Upper lobe of left lung (tissue), 6 donors: Measurements from ENCODE around the gene ADD1. TPM values are rescaled to one million over a fixed set of nuclear protein-coding genes. Genes with fewer than 3 reads are reported as not detected.
A peak's percentile ranks its signal among the peaks of the same experiment; 100 is the strongest.

Experiments used
- ATAC-seq, 2 donors: fragments of 200-7000 bp; cut with Tn5 transposase; one replicate each; pipeline ENCODE4 v1.9.1; 2022; ENCODE audit warnings: mild to moderate bottlenecking in 2 of 2, moderate library complexity in 2 of 2; ENCODE audit not compliant: low FRiP score in 2 of 2
- DNase-seq, 2 donors: peaks; one replicate each; pipeline ENCODE4 v3.0.0-alpha.2; 2019 to 2020
- H3K27ac ChIP-seq, 4 donors: fragments of 200-600 bp; sonication (generic); one replicate each; pipeline ENCODE4 v1.5.1; 2016 to 2019
- H3K27me3 ChIP-seq, 4 donors: fragments of 200-600 bp; sonication (generic); one replicate each; pipeline ENCODE4 v1.5.1; 2017 to 2019
- H3K36me3 ChIP-seq, 4 donors: fragments of 200-600 bp; sonication (generic); one replicate each; pipeline ENCODE4 v1.5.1; 2016 to 2019
- H3K4me1 ChIP-seq, 4 donors: fragments of 200-600 bp; sonication (generic); one replicate each; pipeline ENCODE4 v1.5.1; 2018 to 2019
- H3K4me3 ChIP-seq, 4 donors: fragments of 200-600 bp; sonication (generic); one replicate each; pipeline ENCODE4 v1.5.1; 2017 to 2019; ENCODE audit warnings: mild to moderate bottlenecking in 2 of 4, moderate library complexity in 1 of 4
- H3K9me3 ChIP-seq, 4 donors: fragments of 200-600 bp; sonication (generic); one replicate each; pipeline ENCODE4 v1.5.1; 2018 to 2019
- EP300 ChIP-seq, 4 donors: sonication (generic); formaldehyde crosslinking; IDR thresholded peaks; one replicate each; pipeline ENCODE4 v1.5.1; 2017; ENCODE audit warnings: antibody characterized with exemption in 4 of 4, control low read depth in 2 of 4
- POLR2A ChIP-seq, 4 donors: fragments of 450-650 bp; IDR thresholded peaks; one replicate each; pipeline ENCODE4 v1.5.1; 2016 to 2017; ENCODE audit warnings: antibody characterized with exemption in 4 of 4, mild to moderate bottlenecking in 2 of 4
- POLR2AphosphoS5 ChIP-seq, 2 donors: sonication (generic); formaldehyde crosslinking; IDR thresholded peaks; one replicate each; pipeline ENCODE4 v1.5.1; 2017; ENCODE audit warnings: antibody characterized with exemption in 2 of 2
- WGBS, 2 donors: methylation state at CpG; one replicate each; pipeline ENCODE4 v1.1.5; 2017 to 2018; 5-methylcytosine and 5-hydroxymethylcytosine counted together
- total RNA-seq, 6 donors: library from RNA; depleted of rRNA in 4 of 6; stranded (reverse); fragments of >200 nt in 4 of 6; gene quantifications; one replicate each; pipeline versions ENCODE4 v1.1.0 to v1.2.1, GENCODE V29; 2016 to 2021
- TF ChIP-seq, protein P1 (sequence below), 6 experiments: fragments of 450-650 bp in 4 of 6; fragments of 200-600 bp in 2 of 6; sonication (generic) in 2 of 6; IDR thresholded peaks; one replicate each; pipeline ENCODE4 v1.5.1; 2016 to 2019; ENCODE audit warnings: antibody characterized with exemption in 6 of 6
- donor health status: DM: no; HTN: no; CAD: no; lungs with moderate emphysema.
- donor health status: DM: no; HTN: yes; CAD: no; lungs with severe emphysema.

ADD1 gene
- total RNA-seq, 6 donors from 2014 or later, result 184 to 651 (median 290) TPM

DNA sequence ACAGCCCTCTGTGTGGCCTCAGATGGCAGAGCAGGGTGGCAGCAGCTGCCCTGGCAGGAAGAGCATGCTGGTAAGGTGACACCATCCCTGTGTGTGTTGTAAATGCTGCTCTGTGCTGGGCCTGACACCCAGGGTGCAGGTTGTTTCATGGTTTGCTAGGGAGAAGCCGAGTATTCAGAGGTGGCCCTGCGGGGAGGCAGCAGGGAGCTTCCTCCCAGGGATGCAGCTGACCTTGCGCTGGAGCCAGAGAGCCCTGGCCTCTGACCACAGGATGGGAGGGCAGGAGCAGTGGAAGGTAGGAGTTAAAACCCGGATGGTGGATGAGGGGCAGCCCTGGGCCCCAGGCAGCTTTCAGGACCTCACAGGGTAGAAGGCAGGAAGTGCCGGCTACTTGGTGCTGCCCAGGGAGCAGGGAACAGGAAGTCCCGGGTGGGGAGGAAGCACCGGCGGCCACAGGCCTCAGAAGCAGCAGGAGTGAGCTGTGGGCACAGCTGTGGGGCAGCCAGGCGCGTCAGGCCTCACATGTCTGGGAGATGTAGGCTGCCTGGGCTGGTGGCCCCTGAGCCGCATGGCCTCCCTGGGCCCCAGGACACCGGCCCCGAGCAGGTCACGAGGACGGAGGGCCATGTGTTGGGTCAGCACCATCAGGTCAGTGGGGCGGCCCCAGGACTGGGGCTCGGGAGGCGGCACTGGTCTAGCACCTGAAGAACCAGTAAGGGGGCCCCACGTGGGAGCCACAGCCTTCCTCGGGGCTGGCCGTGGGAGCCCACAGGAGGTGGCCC lies 31.6 kb upstream of the ADD1 start:
- WGBS, 2 donors, result 8 to 47% methylated on average over 6 to 20 of the region's 21 CpGs
- Histone ChIP-seq H3K27me3 (no peaks in the 10 kb centered on the region), H3K4me3 (peak overlapping the region in 3 of 4 donors; percentile 43 to 62 (median 56)), H3K36me3 (peaks cover 0 to 4% (median 0%) of the 10 kb centered on the region in 4 donors), H3K9me3 (no peaks in the 10 kb centered on the region), H3K27ac (peak overlapping the region; percentile 82 to 92 (median 86)), H3K4me1 (peaks cover 54 to 85% (median 69%) of the 10 kb centered on the region in 4 donors)
- ATAC-seq (peak; percentile 81 to 86), DNase-seq (peak; percentile 88 to 93)
- TF ChIP-seq, protein P1, sequence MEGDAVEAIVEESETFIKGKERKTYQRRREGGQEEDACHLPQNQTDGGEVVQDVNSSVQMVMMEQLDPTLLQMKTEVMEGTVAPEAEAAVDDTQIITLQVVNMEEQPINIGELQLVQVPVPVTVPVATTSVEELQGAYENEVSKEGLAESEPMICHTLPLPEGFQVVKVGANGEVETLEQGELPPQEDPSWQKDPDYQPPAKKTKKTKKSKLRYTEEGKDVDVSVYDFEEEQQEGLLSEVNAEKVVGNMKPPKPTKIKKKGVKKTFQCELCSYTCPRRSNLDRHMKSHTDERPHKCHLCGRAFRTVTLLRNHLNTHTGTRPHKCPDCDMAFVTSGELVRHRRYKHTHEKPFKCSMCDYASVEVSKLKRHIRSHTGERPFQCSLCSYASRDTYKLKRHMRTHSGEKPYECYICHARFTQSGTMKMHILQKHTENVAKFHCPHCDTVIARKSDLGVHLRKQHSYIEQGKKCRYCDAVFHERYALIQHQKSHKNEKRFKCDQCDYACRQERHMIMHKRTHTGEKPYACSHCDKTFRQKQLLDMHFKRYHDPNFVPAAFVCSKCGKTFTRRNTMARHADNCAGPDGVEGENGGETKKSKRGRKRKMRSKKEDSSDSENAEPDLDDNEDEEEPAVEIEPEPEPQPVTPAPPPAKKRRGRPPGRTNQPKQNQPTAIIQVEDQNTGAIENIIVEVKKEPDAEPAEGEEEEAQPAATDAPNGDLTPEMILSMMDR (IDR thresholded peaks at IDR 0.05), result no peak
- peak in 1 of 4 donors; percentile 58 for TF ChIP-seq POLR2A (IDR thresholded peaks at IDR 0.05)
- TF ChIP-seq EP300 (IDR thresholded peaks at IDR 0.05), result peak in 1 of 4 donors; percentile 5
- peak; percentile 62 to 87 for TF ChIP-seq POLR2AphosphoS5 (IDR thresholded peaks at IDR 0.05)

GRCh38 chr4:2812612-2813354 lies 30.9 kb upstream of the ADD1 start:
- DNase-seq (peak in 1 of 2 donors; percentile 74), ATAC-seq (peak in 1 of 2 donors; percentile 13)
- 36 to 39% methylated on average over 12 to 17 of the region's 20 CpGs for WGBS, 2 donors
- no peaks in the 10 kb centered on the region for H3K9me3 ChIP-seq
- H3K27me3 ChIP-seq, result no peaks in the 10 kb centered on the region
- peaks cover 54 to 85% (median 69%) of the 10 kb centered on the region in 4 donors for H3K4me1 ChIP-seq
- H3K36me3 ChIP-seq, result peaks cover 0 to 4% (median 0%) of the 10 kb centered on the region in 4 donors
- TF ChIP-seq, protein P1 (IDR thresholded peaks at IDR 0.05), result no peak
- no peak for TF ChIP-seq EP300 (IDR thresholded peaks at IDR 0.05)
- TF ChIP-seq POLR2AphosphoS5 (IDR thresholded peaks at IDR 0.05), result no peak
- peak overlapping the region; percentile 82 to 92 (median 86) for H3K27ac ChIP-seq
- peak overlapping the region; percentile 26 to 62 (median 50) for H3K4me3 ChIP-seq

GRCh38 chr4:2813446-2814405 lies 29.9 kb upstream of the ADD1 start:
- Histone ChIP-seq H3K27me3 (no peaks in the 10 kb centered on the region), H3K4me3 (peak overlapping the region; percentile 26 to 62 (median 50)), H3K4me1 (peaks cover 54 to 85% (median 70%) of the 10 kb centered on the region in 4 donors), H3K27ac (peak overlapping the region; percentile 82 to 92 (median 86)), H3K9me3 (no peaks in the 10 kb centered on the region), H3K36me3 (peaks cover 0 to 4% (median 0%) of the 10 kb centered on the region in 4 donors)
- TF ChIP-seq EP300 (IDR thresholded peaks at IDR 0.05) (no peak), POLR2A (IDR thresholded peaks at IDR 0.05) (no peak), POLR2AphosphoS5 (IDR thresholded peaks at IDR 0.05) (no peak)
- TF ChIP-seq, protein P1 (IDR thresholded peaks at IDR 0.05), result no peak
- DNase-seq (peak in 1 of 2 donors; percentile 46), ATAC-seq (no peak)
- WGBS, 2 donors, result 76 to 84% methylated on average over 8 to 17 of the region's 17 CpGs

GRCh38 chr4:2814627-2815270 lies 28.9 kb upstream of the ADD1 start:
- no peak overlapping the region for H3K4me3 ChIP-seq
- WGBS, 2 donors, result 70 to 95% methylated on average over 4 to 6 of the region's 7 CpGs
- H3K36me3 ChIP-seq, result peaks cover 0 to 4% (median 0%) of the 10 kb centered on the region in 4 donors
- ATAC-seq, result no peak
- H3K27ac ChIP-seq, result peak overlapping the region in 1 of 4 donors; percentile 43
- peaks cover 52 to 84% (median 67%) of the 10 kb centered on the region in 4 donors for H3K4me1 ChIP-seq
- TF ChIP-seq POLR2AphosphoS5 (IDR thresholded peaks at IDR 0.05), result no peak
- TF ChIP-seq, protein P1 (IDR thresholded peaks at IDR 0.05), result no peak
- no peak for TF ChIP-seq EP300 (IDR thresholded peaks at IDR 0.05)
- TF ChIP-seq POLR2A (IDR thresholded peaks at IDR 0.05), result no peak
- no peaks in the 10 kb centered on the region for H3K27me3 ChIP-seq
- no peaks in the 10 kb centered on the region for H3K9me3 ChIP-seq
- DNase-seq, result no peak
